GM18861 (cell line): ENCODE data around the gene DAO.

Experiments
- ATAC-seq: cut with Tn5 transposase; IDR thresholded peaks from one replicate; pipeline ENCODE4 v1.9.1; 2021; ENCODE audit not compliant: unreplicated experiment

DAO gene

GRCh38 chr12:108875280-108875679 is 4.6 kb upstream of the DAO start:
- ATAC-seq, result no peak

DNA sequence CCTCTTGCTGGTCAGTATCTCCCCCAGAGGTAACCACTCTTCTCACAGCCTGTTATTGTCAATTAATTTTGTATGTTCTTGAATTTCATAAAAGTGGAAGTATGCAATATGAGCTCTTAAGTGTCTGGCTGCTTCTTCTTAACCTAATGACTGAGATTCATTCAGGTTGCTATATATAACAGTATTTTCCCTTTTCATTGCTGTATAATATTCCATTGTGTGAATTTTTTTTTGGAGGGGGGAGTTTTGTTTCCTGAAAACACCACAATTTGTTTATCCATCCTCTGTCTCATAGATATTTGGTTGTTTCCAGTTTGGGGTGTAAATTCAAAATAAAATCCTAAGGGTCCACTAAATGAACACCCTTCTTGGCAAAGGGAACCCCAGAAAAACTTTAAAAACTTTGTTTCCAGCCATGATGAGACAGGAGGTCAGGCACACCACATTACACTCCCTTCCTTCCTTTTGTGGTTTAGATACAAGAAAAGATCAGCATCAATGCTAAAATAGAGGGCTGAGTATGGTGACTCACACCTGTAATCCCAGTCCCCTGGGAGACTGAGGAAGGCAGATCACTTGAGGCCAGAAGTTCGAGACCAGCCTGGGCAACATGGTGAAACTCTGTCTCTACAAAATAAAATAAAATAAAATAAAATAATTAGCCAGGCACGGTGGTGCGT is 4.1 kb upstream of the DAO start:
- ATAC-seq, result no peak

- ATAC-seq, result no peak
Measured at GRCh38 chr12:108876550-108876949, 3.3 kb upstream of the DAO start.

DNA sequence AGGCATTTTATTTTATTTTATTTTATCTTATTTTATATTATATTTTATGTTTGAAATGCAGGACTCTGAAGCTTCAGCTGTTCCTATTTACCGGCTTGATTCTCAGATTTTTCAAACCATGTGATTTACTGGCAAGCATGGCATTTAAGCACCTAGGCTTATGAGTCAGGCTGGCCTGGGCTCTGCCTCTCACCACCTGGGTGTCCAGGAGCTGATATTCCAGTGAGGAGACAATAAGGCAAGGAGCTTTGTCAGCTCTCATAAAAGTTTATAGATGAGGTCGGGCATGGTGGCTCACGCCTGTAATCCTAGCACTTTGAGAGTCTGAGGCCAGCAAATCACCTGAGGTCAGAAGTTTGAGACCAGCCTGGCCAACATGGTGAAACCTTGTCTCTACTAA is 2.1 kb downstream of the DAO start:
- ATAC-seq, result no peak

DNA sequence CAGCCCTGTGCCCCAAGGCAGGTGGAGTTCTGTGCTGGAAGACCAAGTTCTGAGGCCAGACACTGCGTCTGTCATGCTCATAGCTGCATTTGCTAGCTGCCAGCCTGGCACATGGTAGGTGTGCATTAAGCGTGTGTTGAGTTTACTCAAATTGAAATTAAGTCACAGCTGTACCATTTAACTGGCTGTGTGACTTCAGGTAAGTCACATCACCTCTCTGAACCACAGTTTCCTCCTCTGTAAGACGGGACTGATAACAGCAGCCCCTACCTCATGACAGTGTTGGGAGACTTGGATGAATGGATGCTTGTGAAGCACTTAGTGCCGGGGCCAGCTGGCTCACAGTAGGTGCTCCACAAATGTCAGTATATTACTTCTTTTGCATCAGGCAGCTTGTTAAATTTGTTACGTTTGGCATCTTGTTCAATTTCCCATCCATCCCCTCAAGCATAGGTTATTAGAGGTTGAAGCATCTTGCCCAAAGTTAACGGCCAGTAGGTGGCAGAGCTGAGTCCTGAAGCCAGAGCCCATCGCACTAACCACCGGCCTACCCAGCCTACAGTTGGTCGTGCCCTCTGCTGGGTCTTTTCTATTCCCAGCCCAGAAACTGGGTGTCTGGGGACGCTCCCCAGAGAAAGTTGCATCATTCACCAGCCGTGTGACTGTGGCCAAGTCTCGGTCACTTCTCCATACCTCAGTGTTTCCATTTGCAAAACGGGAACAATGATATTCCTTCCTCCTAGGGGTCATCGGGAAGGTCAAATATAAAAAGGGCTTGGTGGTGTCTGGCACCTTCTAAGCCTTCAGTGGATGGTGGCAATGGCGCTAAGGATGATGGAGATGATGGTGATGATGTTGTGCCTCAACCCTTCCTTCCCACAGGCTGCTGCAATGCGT is 4.5 kb downstream of the DAO start:
- no peak for ATAC-seq

DNA sequence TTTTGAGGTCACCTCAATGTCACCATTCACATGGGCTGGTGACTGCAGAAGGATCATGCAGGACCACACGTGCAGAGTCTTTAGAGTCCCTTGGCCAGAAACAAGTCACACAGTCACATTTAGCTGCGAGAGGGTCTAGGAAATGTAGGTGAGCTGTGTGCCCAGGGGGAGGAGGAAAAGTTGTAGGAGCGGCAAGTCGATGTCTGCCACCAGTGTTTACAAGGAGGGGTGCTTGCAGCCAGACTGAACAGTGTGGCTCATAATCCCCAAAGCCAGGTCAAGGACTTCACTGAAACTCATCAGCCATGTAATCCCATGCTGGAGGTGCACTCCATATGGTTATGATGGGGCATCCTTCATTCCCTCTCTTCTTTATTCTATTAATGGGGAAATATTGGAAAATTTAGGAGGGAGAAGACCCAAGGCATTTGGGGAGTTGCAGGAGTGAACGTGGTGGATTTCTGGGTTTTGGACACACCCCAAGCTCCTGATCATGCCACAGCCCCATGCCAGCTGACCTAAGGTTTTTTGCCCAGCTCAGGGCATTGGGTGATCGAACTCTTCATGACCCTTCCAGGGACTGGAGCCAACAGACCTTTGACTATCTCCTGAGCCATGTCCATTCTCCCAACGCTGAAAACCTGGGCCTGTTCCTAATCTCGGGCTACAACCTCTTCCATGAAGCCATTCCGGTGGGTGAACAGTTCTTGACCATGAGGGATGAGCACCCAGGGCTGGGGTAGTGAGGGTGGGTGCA is 7.2 kb downstream of the DAO start:
- no peak for ATAC-seq

- ATAC-seq, result no peak
Measured at GRCh38 chr12:108888031-108888430, 8.1 kb downstream of the DAO start.

DNA sequence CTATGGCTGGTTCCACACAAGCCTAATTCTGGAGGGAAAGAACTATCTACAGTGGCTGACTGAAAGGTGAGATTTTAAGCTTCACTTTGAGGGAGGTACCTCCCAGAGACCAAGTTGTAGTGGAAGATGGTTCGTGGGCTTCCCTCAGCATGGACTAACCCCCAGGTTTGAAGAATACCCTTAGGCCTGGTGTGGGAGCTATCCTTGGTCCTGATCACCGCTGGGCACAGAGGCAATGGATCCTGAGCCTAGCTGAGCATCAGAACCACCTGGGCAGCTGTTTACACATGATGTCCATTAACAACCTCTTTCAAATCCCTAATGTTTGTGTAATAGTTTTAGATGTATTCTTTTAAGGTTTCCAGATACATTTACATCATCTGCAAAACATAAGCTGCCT is 10.3 kb downstream of the DAO start:
- ATAC-seq, result no peak

DNA sequence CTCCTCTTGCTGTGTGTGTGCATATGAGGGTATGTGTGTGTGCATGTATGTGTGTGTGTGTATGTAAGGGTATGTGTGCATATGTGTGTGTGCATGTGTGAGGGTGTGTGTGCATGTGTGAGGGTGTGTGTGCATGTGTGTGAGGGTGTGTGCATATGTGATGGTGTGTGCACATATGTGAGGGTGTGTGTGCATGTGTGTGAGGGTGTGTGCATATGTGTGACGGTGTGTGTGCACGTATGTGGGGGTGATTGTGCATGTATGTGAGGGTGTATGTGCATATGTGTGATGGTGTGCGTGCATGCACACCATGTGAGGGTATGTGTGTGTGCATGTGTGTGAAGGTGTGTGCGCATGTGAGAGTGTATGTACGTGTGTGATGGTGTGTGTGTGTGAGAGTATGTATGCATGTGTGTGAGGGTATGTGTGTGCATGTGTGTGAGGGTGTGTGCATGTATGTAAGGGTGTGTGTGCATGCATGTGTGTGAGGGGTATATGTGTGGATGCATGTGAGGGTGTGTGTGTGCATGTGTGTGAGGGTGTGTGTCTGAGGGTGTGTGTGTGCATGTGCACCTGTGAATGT is 15.4 kb downstream of the DAO start:
- ATAC-seq, result no peak

- ATAC-seq, result no peak
Measured at GRCh38 chr12:108896336-108896735, 16.4 kb downstream of the DAO start.

DNA sequence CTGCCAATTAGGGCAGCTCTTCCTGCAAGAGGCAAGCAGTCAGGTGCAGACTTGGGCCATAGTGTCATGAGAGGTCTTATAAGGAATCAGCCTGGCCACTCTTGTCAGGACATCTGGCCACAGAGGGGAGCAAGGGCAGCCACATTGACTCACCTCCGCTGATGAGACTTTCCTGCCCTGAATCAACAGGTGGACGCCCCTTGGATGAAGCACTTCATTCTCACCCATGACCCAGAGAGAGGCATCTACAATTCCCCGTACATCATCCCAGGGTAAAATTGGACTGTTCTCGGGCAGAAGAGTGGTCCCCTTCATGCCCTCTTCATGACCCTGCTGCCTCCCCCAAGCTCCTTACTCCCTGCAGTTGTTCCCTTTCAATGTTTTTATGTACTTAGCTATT is 16.9 kb downstream of the DAO start:
- no peak for ATAC-seq

- no peak for ATAC-seq
Measured at GRCh38 chr12:108899145-108899544, 19.3 kb downstream of the DAO start.

- ATAC-seq, result no peak
Measured at GRCh38 chr12:108905725-108906124, 25.8 kb downstream of the DAO start.

GRCh38 chr12:108906971-108907370 is 27.1 kb downstream of the DAO start:
- no peak for ATAC-seq

GRCh38 chr12:108907839-108908351 is 28.0 kb downstream of the DAO start:
- ATAC-seq, result no peak

DNA sequence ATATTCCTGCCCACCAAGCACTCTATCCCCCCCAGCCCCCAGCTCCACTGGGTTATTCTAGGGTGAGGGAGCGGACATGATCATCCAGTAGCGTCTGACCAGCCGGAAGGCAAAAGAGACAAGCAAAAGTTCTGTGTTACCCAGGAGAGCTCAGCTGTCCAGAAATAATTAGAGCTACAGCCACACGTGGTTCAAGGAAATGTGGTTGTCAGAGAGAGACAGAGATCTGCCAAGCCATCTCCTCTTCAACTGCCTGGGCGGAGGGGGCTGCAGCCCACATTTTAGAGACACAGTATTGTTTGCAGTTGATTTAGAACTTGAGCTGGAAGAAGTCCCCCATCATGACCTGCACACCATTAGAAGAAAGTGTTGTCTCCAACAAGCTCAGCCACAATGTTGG is 30.4 kb downstream of the DAO start:
- no peak for ATAC-seq

DNA sequence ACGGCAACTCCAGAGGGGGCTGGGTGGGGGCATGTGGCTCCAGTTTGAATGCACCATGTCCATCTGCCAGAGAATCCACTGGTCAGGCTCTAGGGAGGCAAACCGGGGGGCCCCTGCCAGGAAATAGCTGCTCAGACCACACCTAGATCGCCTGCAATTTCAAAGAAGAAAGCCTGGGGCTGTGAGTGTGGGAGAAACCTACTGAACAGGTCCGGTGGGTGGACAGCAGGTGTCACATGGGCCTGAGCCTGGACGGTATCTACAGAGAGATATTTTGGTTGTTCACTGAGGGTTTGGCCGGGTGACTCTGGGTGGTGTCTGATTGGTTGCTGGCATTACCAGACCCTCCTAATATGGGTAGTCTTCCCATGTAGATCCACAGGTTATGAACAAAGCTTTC is 32.0 kb downstream of the DAO start:
- ATAC-seq, result no peak

DNA sequence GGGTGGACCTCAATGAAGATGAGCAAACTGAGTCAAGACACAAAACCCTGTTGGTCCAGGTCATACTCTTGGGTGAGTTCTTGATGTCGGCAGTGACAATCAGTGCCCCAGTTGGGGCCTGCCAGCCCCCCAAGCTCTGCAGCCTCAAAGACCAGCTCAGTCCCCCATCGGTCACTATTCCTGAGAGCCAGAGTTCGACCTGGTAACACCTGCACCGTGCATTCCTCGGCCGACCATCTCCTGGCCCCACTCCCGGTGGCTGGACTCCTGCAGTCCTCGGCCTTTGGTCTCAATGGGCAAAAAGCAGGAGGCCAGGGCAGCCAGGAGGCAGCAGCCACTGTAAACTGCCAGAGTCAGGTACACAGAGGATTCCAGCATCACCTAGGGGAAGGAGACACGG is 32.5 kb downstream of the DAO start:
- no peak for ATAC-seq

DNA sequence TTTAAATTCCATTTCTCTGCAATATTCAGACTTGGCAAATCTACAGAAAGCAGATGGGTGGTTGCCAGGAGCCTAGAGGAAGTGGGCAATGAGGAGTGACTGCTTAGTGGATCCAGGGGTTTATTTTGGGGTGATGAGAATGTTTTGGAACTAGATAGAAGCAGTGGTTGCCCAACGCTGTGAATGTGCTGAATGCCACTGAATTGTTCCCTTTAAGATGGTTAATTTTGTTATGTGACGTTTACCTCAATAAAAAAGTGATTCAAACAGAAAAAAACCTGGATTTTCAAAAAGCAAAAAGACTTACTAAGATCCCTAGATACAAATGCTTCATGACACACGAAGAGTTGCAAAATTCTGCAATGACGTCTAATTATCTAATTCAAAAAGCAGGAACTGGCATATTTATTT is 34.2 kb downstream of the DAO start:
- no peak for ATAC-seq

GRCh38 chr12:108915632-108916133 is 35.8 kb downstream of the DAO start:
- no peak for ATAC-seq

- ATAC-seq, result no peak
Measured at GRCh38 chr12:108916336-108916735, 36.4 kb downstream of the DAO start.
